SK-N-SH treated with all-trans-retinoic acid at 6 μM for 48 hours (cell line): ENCODE data around the gene BCKDHA.

Source experiments
- ARNTL ChIP-seq: fragments of 450-650 bp; formaldehyde crosslinking; IDR thresholded peaks from 2 replicates; pipeline ENCODE4 v1.5.0; 2020; ENCODE audit warnings: low read depth, mild to moderate bottlenecking, moderate library complexity, borderline replicate concordance
- GLIS3 ChIP-seq: fragments of 250-450 bp; sonication (Bioruptor Pico); IDR thresholded peaks from 2 replicates; pipeline ENCODE4 v1.5.0; 2020; ENCODE audit warnings: mild to moderate bottlenecking, moderate library complexity
- PPARA ChIP-seq: fragments of 250-450 bp; sonication (Bioruptor Pico); IDR thresholded peaks from 2 replicates; pipeline ENCODE4 v1.5.0; 2020; ENCODE audit warnings: mild to moderate bottlenecking, borderline replicate concordance
- ZFP30 ChIP-seq: fragments of 450-650 bp; formaldehyde crosslinking; IDR thresholded peaks from 2 replicates; pipeline ENCODE4 v1.5.0; 2022; ENCODE audit warnings: mild to moderate bottlenecking, moderate library complexity
- ZNF8 ChIP-seq: fragments of 450-650 bp; formaldehyde crosslinking; IDR thresholded peaks from 2 replicates; pipeline ENCODE4 v1.5.0; 2020; ENCODE audit warnings: mild to moderate bottlenecking, moderate library complexity
- TF ChIP-seq, protein P1 (sequence below): fragments of 250-450 bp; sonication (Bioruptor Pico); IDR thresholded peaks from 2 replicates; pipeline ENCODE4 v1.5.1; 2020; ENCODE audit warnings: low read depth, mild to moderate bottlenecking, moderate library complexity
- TF ChIP-seq, protein P2 (sequence below): fragments of 250-450 bp; sonication (Bioruptor Pico); IDR thresholded peaks from 2 replicates; pipeline ENCODE4 v1.8.0; 2020; ENCODE audit warnings: mild to moderate bottlenecking, moderate library complexity, borderline replicate concordance

DNA sequence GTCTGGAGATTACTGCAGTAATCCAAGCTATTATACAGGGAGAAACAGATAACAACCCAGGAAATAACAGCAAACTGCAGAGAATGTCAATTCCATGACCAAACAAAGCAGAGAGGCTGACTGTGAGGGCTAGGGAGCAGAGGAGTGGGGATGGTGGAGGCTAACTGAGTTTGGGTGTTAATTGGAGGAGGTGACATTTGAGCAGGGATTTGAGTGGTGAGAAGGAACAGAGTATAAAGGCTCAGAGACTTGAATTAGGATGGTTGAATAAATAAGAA is 39.0 kb downstream of the BCKDHA start:
- TF ChIP-seq, protein P1, sequence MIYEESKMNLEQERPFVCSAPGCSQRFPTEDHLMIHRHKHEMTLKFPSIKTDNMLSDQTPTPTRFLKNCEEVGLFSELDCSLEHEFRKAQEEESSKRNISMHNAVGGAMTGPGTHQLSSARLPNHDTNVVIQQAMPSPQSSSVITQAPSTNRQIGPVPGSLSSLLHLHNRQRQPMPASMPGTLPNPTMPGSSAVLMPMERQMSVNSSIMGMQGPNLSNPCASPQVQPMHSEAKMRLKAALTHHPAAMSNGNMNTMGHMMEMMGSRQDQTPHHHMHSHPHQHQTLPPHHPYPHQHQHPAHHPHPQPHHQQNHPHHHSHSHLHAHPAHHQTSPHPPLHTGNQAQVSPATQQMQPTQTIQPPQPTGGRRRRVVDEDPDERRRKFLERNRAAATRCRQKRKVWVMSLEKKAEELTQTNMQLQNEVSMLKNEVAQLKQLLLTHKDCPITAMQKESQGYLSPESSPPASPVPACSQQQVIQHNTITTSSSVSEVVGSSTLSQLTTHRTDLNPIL: no peak
- TF ChIP-seq, protein P2, sequence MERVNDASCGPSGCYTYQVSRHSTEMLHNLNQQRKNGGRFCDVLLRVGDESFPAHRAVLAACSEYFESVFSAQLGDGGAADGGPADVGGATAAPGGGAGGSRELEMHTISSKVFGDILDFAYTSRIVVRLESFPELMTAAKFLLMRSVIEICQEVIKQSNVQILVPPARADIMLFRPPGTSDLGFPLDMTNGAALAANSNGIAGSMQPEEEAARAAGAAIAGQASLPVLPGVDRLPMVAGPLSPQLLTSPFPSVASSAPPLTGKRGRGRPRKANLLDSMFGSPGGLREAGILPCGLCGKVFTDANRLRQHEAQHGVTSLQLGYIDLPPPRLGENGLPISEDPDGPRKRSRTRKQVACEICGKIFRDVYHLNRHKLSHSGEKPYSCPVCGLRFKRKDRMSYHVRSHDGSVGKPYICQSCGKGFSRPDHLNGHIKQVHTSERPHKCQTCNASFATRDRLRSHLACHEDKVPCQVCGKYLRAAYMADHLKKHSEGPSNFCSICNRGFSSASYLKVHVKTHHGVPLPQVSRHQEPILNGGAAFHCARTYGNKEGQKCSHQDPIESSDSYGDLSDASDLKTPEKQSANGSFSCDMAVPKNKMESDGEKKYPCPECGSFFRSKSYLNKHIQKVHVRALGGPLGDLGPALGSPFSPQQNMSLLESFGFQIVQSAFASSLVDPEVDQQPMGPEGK: no peak
- TF ChIP-seq ZFP30 (CRISPR knock-in tag) (no peak), PPARA (CRISPR knock-in tag) (no peak), GLIS3 (CRISPR knock-in tag) (no peak), ARNTL (no peak), ZNF8 (no peak)
